ENCODE measurements around the gene CHRM4.

- TF ChIP-seq EP300 (IDR thresholded peaks at IDR 0.05; ENCODE audit: borderline replicate concordance) (no peak), CEBPB (IDR thresholded peaks at IDR 0.05) (no peak), EGR1 (IDR thresholded peaks at IDR 0.05) (no peak), MAX (IDR thresholded peaks at IDR 0.05) (no peak)
- TF ChIP-seq, protein P1, sequence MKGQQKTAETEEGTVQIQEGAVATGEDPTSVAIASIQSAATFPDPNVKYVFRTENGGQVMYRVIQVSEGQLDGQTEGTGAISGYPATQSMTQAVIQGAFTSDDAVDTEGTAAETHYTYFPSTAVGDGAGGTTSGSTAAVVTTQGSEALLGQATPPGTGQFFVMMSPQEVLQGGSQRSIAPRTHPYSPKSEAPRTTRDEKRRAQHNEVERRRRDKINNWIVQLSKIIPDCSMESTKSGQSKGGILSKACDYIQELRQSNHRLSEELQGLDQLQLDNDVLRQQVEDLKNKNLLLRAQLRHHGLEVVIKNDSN (IDR thresholded peaks at IDR 0.05) = no peak
Observed at GRCh38 chr11:46402957-46403902, 11.7 kb upstream of the CHRM4 start.
